ENCODE results near the gene RMND1.

DNA sequence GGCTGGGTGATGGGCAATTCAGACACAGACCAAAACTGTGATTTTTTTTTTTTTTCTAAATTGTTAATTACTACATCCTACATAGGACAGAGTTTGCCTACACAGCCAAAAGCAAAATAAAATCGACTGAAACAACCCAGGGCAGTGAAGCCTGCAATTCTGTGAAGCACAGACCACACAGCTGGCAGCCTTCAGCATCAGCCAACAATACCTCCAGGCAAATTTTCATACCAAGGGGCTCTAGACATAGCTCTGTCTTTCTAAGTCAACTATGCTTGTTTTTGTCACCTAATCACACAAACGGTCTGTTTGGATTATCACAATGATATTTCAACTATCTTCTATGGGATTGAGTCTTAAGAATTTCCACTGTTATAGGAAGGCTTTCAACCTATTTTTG lies 17.6 kb downstream of the RMND1 start:
- TF ChIP-seq, protein P1, sequence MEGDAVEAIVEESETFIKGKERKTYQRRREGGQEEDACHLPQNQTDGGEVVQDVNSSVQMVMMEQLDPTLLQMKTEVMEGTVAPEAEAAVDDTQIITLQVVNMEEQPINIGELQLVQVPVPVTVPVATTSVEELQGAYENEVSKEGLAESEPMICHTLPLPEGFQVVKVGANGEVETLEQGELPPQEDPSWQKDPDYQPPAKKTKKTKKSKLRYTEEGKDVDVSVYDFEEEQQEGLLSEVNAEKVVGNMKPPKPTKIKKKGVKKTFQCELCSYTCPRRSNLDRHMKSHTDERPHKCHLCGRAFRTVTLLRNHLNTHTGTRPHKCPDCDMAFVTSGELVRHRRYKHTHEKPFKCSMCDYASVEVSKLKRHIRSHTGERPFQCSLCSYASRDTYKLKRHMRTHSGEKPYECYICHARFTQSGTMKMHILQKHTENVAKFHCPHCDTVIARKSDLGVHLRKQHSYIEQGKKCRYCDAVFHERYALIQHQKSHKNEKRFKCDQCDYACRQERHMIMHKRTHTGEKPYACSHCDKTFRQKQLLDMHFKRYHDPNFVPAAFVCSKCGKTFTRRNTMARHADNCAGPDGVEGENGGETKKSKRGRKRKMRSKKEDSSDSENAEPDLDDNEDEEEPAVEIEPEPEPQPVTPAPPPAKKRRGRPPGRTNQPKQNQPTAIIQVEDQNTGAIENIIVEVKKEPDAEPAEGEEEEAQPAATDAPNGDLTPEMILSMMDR (conservative IDR thresholded peaks at IDR 0.05; ENCODE audit: low read length), result no peak
- TF ChIP-seq EZH2phosphoT487 (IDR thresholded peaks at IDR 0.05; ENCODE audit: borderline replicate concordance), result no peak

All from Loucy (cell line).